A549 (cell line): ENCODE data around the gene ADD2. TPM values are rescaled to one million over a fixed set of nuclear protein-coding genes. Genes with fewer than 3 reads are reported as not detected.

Source experiments
- ATAC-seq, 2 experiments: fragments of 200-7000 bp in 1 of 2; fragments of >200 bp in 1 of 2; cut with Nextera tagmentation in 1 of 2; cut with Tn5 transposase in 1 of 2; 3 replicates each; pipeline versions ENCODE4 v1.8.0 to v1.9.1; 2018 to 2020; ENCODE audit warnings: mild to moderate bottlenecking in 1 of 2, moderate library complexity in 1 of 2
- CTCF ChIA-PET: fragments of 300-600 bp; sonication (Branson Sonifier 250); formaldehyde crosslinking; extraction: SDS; loops from one replicate; lab custom pipeline; 2021; ENCODE audit warnings: antibody characterized with exemption, inconsistent platforms; lab: Yijun Ruan, JAX
- POLR2A ChIA-PET: fragments of 350-600 bp; formaldehyde crosslinking; extraction: SDS; loops from one replicate; lab custom pipeline; 2021; ENCODE audit warnings: antibody characterized with exemption, inconsistent platforms; lab: Yijun Ruan, JAX
- DNase-seq, 2 experiments: peaks; one replicate each; pipeline versions ENCODE4 v3.0.0 to v3.0.0-alpha.2; 2011 to 2016; ENCODE audit warnings: low read depth in 1 of 2, low spot score in 1 of 2
- FAIRE-seq: peaks from 2 replicates; lab custom pipeline; 2011; peaks lifted over from hg19 to GRCh38; lab: Jason Lieb, UNC
- H3K27ac ChIP-seq, 2 experiments: fragments of >200 bp; sonication (Bioruptor Twin); formaldehyde crosslinking; 3 replicates each; pipeline ENCODE4 v1.5.1; 2016 to 2017
- H3K4me1 ChIP-seq: fragments of >200 bp; sonication (Bioruptor Twin); formaldehyde crosslinking; 3 replicates; pipeline ENCODE4 v1.6.1; 2016
- H3K4me2 ChIP-seq: fragments of >200 bp; sonication (Bioruptor Twin); formaldehyde crosslinking; 3 replicates; pipeline ENCODE4 v1.6.1; 2016
- H3K4me3 ChIP-seq: fragments of >200 bp; sonication (Bioruptor Twin); formaldehyde crosslinking; 3 replicates; pipeline ENCODE4 v1.5.1; 2016
- H3K9me3 ChIP-seq: fragments of >200 bp; sonication (Bioruptor Twin); formaldehyde crosslinking; 3 replicates; pipeline ENCODE4 v1.6.1; 2016
- BHLHE40 ChIP-seq: IDR thresholded peaks from 2 replicates; pipeline ENCODE4 v1.6.1; 2012; ENCODE audit warnings: low read depth, low read length, inconsistent platforms
- CHD2 ChIP-seq: fragments of 150-350 bp; IDR thresholded peaks from 2 replicates; pipeline ENCODE4 v1.6.1; 2014; ENCODE audit warnings: low read length; ENCODE audit not compliant: partially characterized antibody
- E2F6 ChIP-seq: IDR thresholded peaks from 2 replicates; pipeline ENCODE4 v1.6.1; 2012; ENCODE audit warnings: low read depth, borderline replicate concordance
- FOSB ChIP-seq: fragments of 250-450 bp; sonication (Bioruptor Pico); IDR thresholded peaks from 2 replicates; pipeline ENCODE4 v1.5.0; 2020; ENCODE audit warnings: mild to moderate bottlenecking, moderate library complexity
- FOSL2 ChIP-seq, 2 experiments: fragments of 450-650 bp in 1 of 2; fragments of >200 bp in 1 of 2; sonication (Bioruptor Twin) in 1 of 2; formaldehyde crosslinking; IDR thresholded peaks; 2 replicates each; pipeline versions ENCODE4 v1.5.0 to v1.6.1; 2016 to 2020; ENCODE audit warnings: mild to moderate bottlenecking in 1 of 2, moderate library complexity in 1 of 2
- HEYL ChIP-seq: fragments of 250-450 bp; sonication (Bioruptor Pico); IDR thresholded peaks from 2 replicates; pipeline ENCODE4 v1.8.0; 2021; ENCODE audit warnings: mild to moderate bottlenecking, moderate library complexity
- HMGXB4 ChIP-seq: fragments of 250-450 bp; sonication (Bioruptor Pico); IDR thresholded peaks from 2 replicates; pipeline ENCODE4 v1.5.0; 2021; ENCODE audit warnings: mild to moderate bottlenecking, moderate library complexity, borderline replicate concordance
- KDM1A ChIP-seq: fragments of 200-600 bp; sonication (generic); IDR thresholded peaks from 2 replicates; pipeline ENCODE4 v1.6.1; 2016; ENCODE audit warnings: low read depth, mild to moderate bottlenecking
- KDM5A ChIP-seq: fragments of 200-600 bp; sonication (generic); IDR thresholded peaks from 2 replicates; pipeline ENCODE4 v1.6.1; 2016; ENCODE audit warnings: antibody characterized with exemption, mild to moderate bottlenecking
- NFE2L2 ChIP-seq: fragments of 150-350 bp; conservative IDR thresholded peaks from 2 replicates; pipeline ENCODE4 v1.6.1; 2014; ENCODE audit warnings: low read length
- POLR2AphosphoS2 ChIP-seq: conservative IDR thresholded peaks from 2 replicates; pipeline ENCODE4 v1.6.1; 2012; ENCODE audit warnings: low read length, improper control_type of control experiment, inconsistent platforms
- RAD21 ChIP-seq, 2 experiments: fragments of >200 bp in 1 of 2; sonication (Bioruptor Twin) in 1 of 2; formaldehyde crosslinking in 1 of 2; IDR thresholded peaks in 1 of 2; conservative IDR thresholded peaks in 1 of 2; 2 replicates in 1 of 2; 3 replicates in 1 of 2; pipeline ENCODE4 v1.6.1; 2012 to 2018; ENCODE audit warnings: inconsistent platforms in 1 of 2
- RARB ChIP-seq: fragments of 250-450 bp; sonication (Bioruptor Pico); IDR thresholded peaks from 2 replicates; pipeline ENCODE4 v1.8.0; 2021; ENCODE audit warnings: mild to moderate bottlenecking, moderate library complexity
- RFX5 ChIP-seq: fragments of 450-650 bp; IDR thresholded peaks from 2 replicates; pipeline ENCODE4 v1.7.1; 2014; ENCODE audit warnings: antibody characterized with exemption, mild to moderate bottlenecking, moderate library complexity
- RNF2 ChIP-seq: fragments of 200-600 bp; sonication (generic); IDR thresholded peaks from 2 replicates; pipeline ENCODE4 v1.6.1; 2016; ENCODE audit warnings: low read depth, mild to moderate bottlenecking, antibody characterized with exemption, moderate library complexity, borderline replicate concordance
- ZSCAN20 ChIP-seq: fragments of 250-450 bp; sonication (Bioruptor Pico); IDR thresholded peaks from 2 replicates; pipeline ENCODE4 v1.8.0; 2022; ENCODE audit warnings: mild to moderate bottlenecking, moderate library complexity
- WGBS: methylation state at CpG from one replicate; pipeline ENCODE4 v1.1.6; 2017; ENCODE audit errors: missing lambda C conversion rate; 5-methylcytosine and 5-hydroxymethylcytosine counted together
- polyA plus RNA-seq, 4 experiments: library from polyadenylated mRNA; depleted of rRNA in 3 of 4; stranded (reverse); fragments of >200 nt; fragmentation: RNase III in 1 of 4; extraction: RNeasy Plus Mini Kit Qiagen cat#74134 plus additional on column Dnase treatment in 1 of 4; gene quantifications; 2 replicates in 3 of 4; 3 replicates in 1 of 4; pipeline ENCODE4 v1.2.3, GENCODE V29; 2011 to 2017
- TF ChIP-seq, protein P1 (sequence below): fragments of 200-600 bp; sonication (generic); IDR thresholded peaks from 2 replicates; pipeline ENCODE4 v1.6.1; 2016; ENCODE audit warnings: antibody characterized with exemption, mild to moderate bottlenecking, moderate library complexity

The ADD2 gene
- polyA plus RNA-seq, 2 of the 4 experiments (the other 2 are of a cell fraction), result 18.0 to 25.5 TPM

DNA sequence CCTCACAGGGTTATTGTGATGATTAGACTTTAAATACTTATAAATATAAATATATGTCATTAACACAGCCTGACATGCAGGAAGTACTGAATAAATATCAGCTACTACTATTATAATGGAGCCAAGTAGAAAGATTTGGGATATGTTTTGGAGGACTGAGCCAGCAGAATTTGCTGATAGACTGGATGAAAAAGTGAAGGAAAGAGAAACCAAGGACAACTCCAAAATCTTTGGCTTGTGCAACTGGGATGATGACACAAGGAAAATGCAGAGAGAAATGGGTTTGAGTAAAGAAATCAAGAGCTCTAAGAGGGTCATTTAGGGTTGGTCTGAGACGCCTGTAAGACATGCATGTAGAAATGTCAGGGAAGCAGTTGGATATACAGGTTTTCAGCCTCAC lies 15.6 kb downstream of the ADD2 start (continued):
- no peak for TF ChIP-seq HMGXB4 (CRISPR knock-in tag)
- no peak for TF ChIP-seq ZSCAN20
- no peak for TF ChIP-seq FOSB (CRISPR knock-in tag)
- TF ChIP-seq BHLHE40, result no peak
- no peak for TF ChIP-seq RNF2

- Histone ChIP-seq H3K9me3 (no peaks in the 10 kb centered on the region), H3K4me1 (no peaks in the 10 kb centered on the region), H3K27ac (no peak overlapping the region), H3K4me3 (no peak overlapping the region), H3K4me2 (no peak overlapping the region)
- no peak for TF ChIP-seq POLR2AphosphoS2
- no peak for TF ChIP-seq CHD2
- no peak for TF ChIP-seq NFE2L2
- TF ChIP-seq RAD21 (conservative IDR thresholded peaks at IDR 0.05 in 1 of 2, IDR thresholded peaks at IDR 0.05 in 1 of 2), result no peak
- TF ChIP-seq FOSL2 (IDR thresholded peaks at IDR 0.05), result no peak
- TF ChIP-seq FOSL2 (CRISPR knock-in tag; IDR thresholded peaks at IDR 0.05), result no peak
- no peak for TF ChIP-seq KDM1A
- ATAC-seq (no peak), FAIRE-seq (no peak), DNase-seq (no peak)
- ChIA-PET CTCF (interaction anchor here (1.1 to 4.8 kb wide), 3 partner anchors 16 to 168 kb away, joined by 3 to 32 read pairs (median 4); partner anchors contain the start of gene ADD2), POLR2A (no interaction called here)
- 93% methylated on average over 4 of the region's 4 CpGs for WGBS
Measured at GRCh38 chr2:70751881-70752280, 16.1 kb downstream of the ADD2 start.

- H3K27ac ChIP-seq, result no peak overlapping the region
- WGBS, result 83% methylated on average over 1 of the region's 1 CpG
- TF ChIP-seq HEYL, result no peak
- TF ChIP-seq, protein P1, sequence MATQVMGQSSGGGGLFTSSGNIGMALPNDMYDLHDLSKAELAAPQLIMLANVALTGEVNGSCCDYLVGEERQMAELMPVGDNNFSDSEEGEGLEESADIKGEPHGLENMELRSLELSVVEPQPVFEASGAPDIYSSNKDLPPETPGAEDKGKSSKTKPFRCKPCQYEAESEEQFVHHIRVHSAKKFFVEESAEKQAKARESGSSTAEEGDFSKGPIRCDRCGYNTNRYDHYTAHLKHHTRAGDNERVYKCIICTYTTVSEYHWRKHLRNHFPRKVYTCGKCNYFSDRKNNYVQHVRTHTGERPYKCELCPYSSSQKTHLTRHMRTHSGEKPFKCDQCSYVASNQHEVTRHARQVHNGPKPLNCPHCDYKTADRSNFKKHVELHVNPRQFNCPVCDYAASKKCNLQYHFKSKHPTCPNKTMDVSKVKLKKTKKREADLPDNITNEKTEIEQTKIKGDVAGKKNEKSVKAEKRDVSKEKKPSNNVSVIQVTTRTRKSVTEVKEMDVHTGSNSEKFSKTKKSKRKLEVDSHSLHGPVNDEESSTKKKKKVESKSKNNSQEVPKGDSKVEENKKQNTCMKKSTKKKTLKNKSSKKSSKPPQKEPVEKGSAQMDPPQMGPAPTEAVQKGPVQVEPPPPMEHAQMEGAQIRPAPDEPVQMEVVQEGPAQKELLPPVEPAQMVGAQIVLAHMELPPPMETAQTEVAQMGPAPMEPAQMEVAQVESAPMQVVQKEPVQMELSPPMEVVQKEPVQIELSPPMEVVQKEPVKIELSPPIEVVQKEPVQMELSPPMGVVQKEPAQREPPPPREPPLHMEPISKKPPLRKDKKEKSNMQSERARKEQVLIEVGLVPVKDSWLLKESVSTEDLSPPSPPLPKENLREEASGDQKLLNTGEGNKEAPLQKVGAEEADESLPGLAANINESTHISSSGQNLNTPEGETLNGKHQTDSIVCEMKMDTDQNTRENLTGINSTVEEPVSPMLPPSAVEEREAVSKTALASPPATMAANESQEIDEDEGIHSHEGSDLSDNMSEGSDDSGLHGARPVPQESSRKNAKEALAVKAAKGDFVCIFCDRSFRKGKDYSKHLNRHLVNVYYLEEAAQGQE, result no peak
- no peak for TF ChIP-seq RFX5
- TF ChIP-seq ZSCAN20, result no peak
- TF ChIP-seq KDM5A, result no peak
- TF ChIP-seq E2F6, result no peak
- no peak for TF ChIP-seq RARB (CRISPR knock-in tag)
- TF ChIP-seq, all 56 proteins: peak for 0
- ChIA-PET CTCF (interaction anchor here (0.9 to 4.8 kb wide), 4 partner anchors 16 to 23 kb away, joined by 3 to 32 read pairs (median 9); partner anchors contain the start of gene ADD2), POLR2A (no interaction called here)
- DNase-seq, result no peak
- Histone ChIP-seq H3K4me2 (no peak overlapping the region), H3K4me1 (no peaks in the 10 kb centered on the region), H3K9me3 (no peaks in the 10 kb centered on the region), H3K4me3 (no peak overlapping the region)
- ATAC-seq, result no peak
- FAIRE-seq, result no peak
Measured at GRCh38 chr2:70750320-70750719, 17.7 kb downstream of the ADD2 start.
